OCI-LY1 (cell line): ENCODE data around the gene OR6K6.

ENCODE experiments used
- H2AFZ ChIP-seq: fragments of 200-600 bp; sonication (generic), shearing (Covaris generic); 2 replicates; pipeline ENCODE4 v1.6.0; 2014; ENCODE audit warnings: antibody characterized with exemption, mild to moderate bottlenecking, low read length
- H3F3A ChIP-seq: fragments of 200-600 bp; sonication (generic), shearing (Covaris generic); 2 replicates; pipeline ENCODE4 v1.6.0; 2014; ENCODE audit warnings: mild to moderate bottlenecking, antibody characterized with exemption, low read length, moderate library complexity; ENCODE audit not compliant: insufficient read depth
- H3K27ac ChIP-seq: fragments of 200-600 bp; sonication (generic); 2 replicates; pipeline ENCODE4 v1.5.1; 2014; ENCODE audit warnings: low read length, mixed run types, mild to moderate bottlenecking, low read depth; ENCODE audit not compliant: poor library complexity, severe bottlenecking
- H3K27me3 ChIP-seq: fragments of 200-600 bp; sonication (generic); 2 replicates; pipeline ENCODE4 v1.6.0; 2014; ENCODE audit warnings: antibody characterized with exemption, mild to moderate bottlenecking, low read length, moderate library complexity; ENCODE audit not compliant: insufficient read depth
- H3K36me3 ChIP-seq: fragments of 200-600 bp; sonication (generic); 2 replicates; pipeline ENCODE4 v1.6.1; 2014; ENCODE audit warnings: mild to moderate bottlenecking, antibody characterized with exemption, low read length, moderate library complexity, mixed read lengths; ENCODE audit not compliant: insufficient read depth
- H3K4me1 ChIP-seq: fragments of 200-600 bp; sonication (generic); 2 replicates; pipeline ENCODE4 v1.5.1; 2014; ENCODE audit warnings: mild to moderate bottlenecking, low read length, moderate library complexity; ENCODE audit not compliant: insufficient read depth, severe bottlenecking
- H3K4me2 ChIP-seq: fragments of 200-600 bp; sonication (generic), shearing (Covaris generic); 2 replicates; pipeline ENCODE4 v1.6.1; 2014; ENCODE audit warnings: low read length
- H3K4me3 ChIP-seq: fragments of 200-600 bp; sonication (generic); 2 replicates; pipeline ENCODE4 v1.5.1; 2014; ENCODE audit warnings: low read length, low read depth, mild to moderate bottlenecking, mixed read lengths; ENCODE audit not compliant: poor library complexity, severe bottlenecking
- H3K79me2 ChIP-seq: fragments of 200-600 bp; shearing (Covaris generic); 2 replicates; pipeline ENCODE4 v1.6.1; 2016; ENCODE audit warnings: mixed run types, low read length, mixed read lengths; ENCODE audit not compliant: insufficient read depth
- H3K9ac ChIP-seq: fragments of 200-600 bp; sonication (generic), shearing (Covaris generic); 2 replicates; pipeline ENCODE4 v1.6.1; 2014; ENCODE audit warnings: mild to moderate bottlenecking, low read length, mixed read lengths
- H3K9me2 ChIP-seq: fragments of 200-600 bp; sonication (generic), shearing (Covaris generic); 2 replicates; pipeline ENCODE4 v1.6.1; 2014; ENCODE audit warnings: low read depth, mild to moderate bottlenecking, low read length, mixed read lengths
- H3K9me3 ChIP-seq: fragments of 200-600 bp; shearing (Covaris generic); 2 replicates; pipeline ENCODE4 v1.6.1; 2014; ENCODE audit warnings: low read length, mixed read lengths
- H4K20me1 ChIP-seq: fragments of 200-600 bp; sonication (generic), shearing (Covaris generic); 2 replicates; pipeline ENCODE4 v1.6.0; 2016; ENCODE audit warnings: mild to moderate bottlenecking, low read length; ENCODE audit not compliant: insufficient read depth
- EZH2 ChIP-seq: fragments of 200-600 bp; sonication (generic), shearing (Covaris generic); IDR thresholded peaks from 2 replicates; pipeline ENCODE4 v1.8.0; 2017; ENCODE audit warnings: borderline replicate concordance, mixed run types, mild to moderate bottlenecking, antibody characterized with exemption, low read length, moderate library complexity, mixed read lengths
- TF ChIP-seq, protein P1 (sequence below): fragments of 200-600 bp; sonication (generic), shearing (Covaris generic); IDR thresholded peaks from 2 replicates; pipeline ENCODE4 v1.5.1; 2017; ENCODE audit warnings: mild to moderate bottlenecking, antibody characterized with exemption, low read length, moderate library complexity, mixed read lengths

The OR6K6 gene

GRCh38 chr1:158735848-158736247 lies 18.7 kb upstream of the OR6K6 start:
- no peak overlapping the region for H2AFZ ChIP-seq
- no peak overlapping the region for H3K27ac ChIP-seq
- no peak overlapping the region for H3K9ac ChIP-seq
- no peaks in the 10 kb centered on the region for H4K20me1 ChIP-seq
- no peaks in the 10 kb centered on the region for H3K9me2 ChIP-seq
- H3F3A ChIP-seq, result no peaks in the 10 kb centered on the region
- no peaks in the 10 kb centered on the region for H3K79me2 ChIP-seq
- H3K4me2 ChIP-seq, result no peak overlapping the region
- no peak overlapping the region for H3K4me3 ChIP-seq
- no peaks in the 10 kb centered on the region for H3K9me3 ChIP-seq
- TF ChIP-seq, protein P1, sequence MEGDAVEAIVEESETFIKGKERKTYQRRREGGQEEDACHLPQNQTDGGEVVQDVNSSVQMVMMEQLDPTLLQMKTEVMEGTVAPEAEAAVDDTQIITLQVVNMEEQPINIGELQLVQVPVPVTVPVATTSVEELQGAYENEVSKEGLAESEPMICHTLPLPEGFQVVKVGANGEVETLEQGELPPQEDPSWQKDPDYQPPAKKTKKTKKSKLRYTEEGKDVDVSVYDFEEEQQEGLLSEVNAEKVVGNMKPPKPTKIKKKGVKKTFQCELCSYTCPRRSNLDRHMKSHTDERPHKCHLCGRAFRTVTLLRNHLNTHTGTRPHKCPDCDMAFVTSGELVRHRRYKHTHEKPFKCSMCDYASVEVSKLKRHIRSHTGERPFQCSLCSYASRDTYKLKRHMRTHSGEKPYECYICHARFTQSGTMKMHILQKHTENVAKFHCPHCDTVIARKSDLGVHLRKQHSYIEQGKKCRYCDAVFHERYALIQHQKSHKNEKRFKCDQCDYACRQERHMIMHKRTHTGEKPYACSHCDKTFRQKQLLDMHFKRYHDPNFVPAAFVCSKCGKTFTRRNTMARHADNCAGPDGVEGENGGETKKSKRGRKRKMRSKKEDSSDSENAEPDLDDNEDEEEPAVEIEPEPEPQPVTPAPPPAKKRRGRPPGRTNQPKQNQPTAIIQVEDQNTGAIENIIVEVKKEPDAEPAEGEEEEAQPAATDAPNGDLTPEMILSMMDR, result no peak
- TF ChIP-seq EZH2, result no peak
- no peaks in the 10 kb centered on the region for H3K27me3 ChIP-seq
- H3K4me1 ChIP-seq, result no peaks in the 10 kb centered on the region
- H3K36me3 ChIP-seq, result no peaks in the 10 kb centered on the region

DNA sequence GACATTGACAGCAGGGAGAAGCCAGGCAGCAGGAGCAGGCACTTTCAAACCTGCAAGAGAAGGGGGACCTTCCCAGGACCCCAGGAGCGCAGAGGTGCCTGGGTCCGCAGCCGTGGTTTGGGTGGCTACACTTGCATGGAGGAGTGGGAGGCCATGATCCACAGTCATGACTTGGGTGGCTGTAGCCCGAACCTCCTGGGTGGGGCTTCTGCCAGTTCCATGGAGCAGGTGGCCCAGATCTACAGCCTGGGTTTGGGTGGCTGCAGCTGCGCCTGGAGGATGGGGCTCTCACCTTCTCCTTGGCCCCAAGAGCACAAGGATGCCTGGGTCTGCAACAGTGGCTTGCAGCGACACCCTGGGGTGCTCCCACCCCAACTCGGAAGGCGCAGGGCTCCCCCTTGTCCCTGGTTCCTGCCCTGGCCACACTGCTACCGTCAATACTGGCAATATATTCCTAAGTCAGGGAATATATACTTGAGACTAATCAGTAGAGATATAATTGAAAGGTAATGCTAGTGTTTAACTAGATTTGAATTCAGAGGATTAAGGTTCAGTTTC lies 2.3 kb upstream of the OR6K6 start:
- no peak overlapping the region for H3K27ac ChIP-seq
- H3K9me2 ChIP-seq, result no peaks in the 10 kb centered on the region
- H3K79me2 ChIP-seq, result no peaks in the 10 kb centered on the region
- H3K4me2 ChIP-seq, result no peak overlapping the region
- TF ChIP-seq EZH2, result no peak
- TF ChIP-seq, protein P1, result no peak
- no peaks in the 10 kb centered on the region for H4K20me1 ChIP-seq
- H2AFZ ChIP-seq, result no peak overlapping the region
- H3K27me3 ChIP-seq, result no peaks in the 10 kb centered on the region
- H3F3A ChIP-seq, result no peaks in the 10 kb centered on the region
- no peaks in the 10 kb centered on the region for H3K36me3 ChIP-seq
- H3K9me3 ChIP-seq, result no peaks in the 10 kb centered on the region
- no peaks in the 10 kb centered on the region for H3K4me1 ChIP-seq
- no peak overlapping the region for H3K9ac ChIP-seq
- no peak overlapping the region for H3K4me3 ChIP-seq

GRCh38 chr1:158771950-158772866 lies 17.7 kb downstream of the OR6K6 start, which contains the start of gene OR6N1:
Gene OR6N1, minus strand, starts transcription at chr1:158772195. Its CDS starts 5,513 bp downstream, at chr1:158766682.
- H3K4me1 ChIP-seq, result no peaks in the 10 kb centered on the region
- H3K4me2 ChIP-seq, result no peak within 1 kb of the TSS
- TF ChIP-seq, protein P1, result no peak
- TF ChIP-seq EZH2, result no peak
- H3K27me3 ChIP-seq, result no peaks in the 10 kb centered on the region
- H3K27ac ChIP-seq, result no peak within 1 kb of the TSS
- H3K79me2 ChIP-seq, result no peaks in the 10 kb centered on the region
- no peaks in the 10 kb centered on the region for H3K36me3 ChIP-seq
- H3K9me2 ChIP-seq, result no peaks in the 10 kb centered on the region
- H3K9me3 ChIP-seq, result no peaks in the 10 kb centered on the region
- H3K4me3 ChIP-seq, result no peak within 1 kb of the TSS
- no peak within 1 kb of the TSS for H2AFZ ChIP-seq
- no peak within 1 kb of the TSS for H3K9ac ChIP-seq
- no peaks in the 10 kb centered on the region for H4K20me1 ChIP-seq
- H3F3A ChIP-seq, result no peaks in the 10 kb centered on the region
